HepG2 (cell line): ENCODE data around the gene LSM10. TPM values are rescaled to one million over a fixed set of nuclear protein-coding genes. Genes with fewer than 3 reads are reported as not detected.

Experiments used
- NR2F6 ChIP-seq, 2 experiments: IDR thresholded peaks; 2 replicates each; pipeline ENCODE4 v1.6.1; 2016; ENCODE audit warnings: antibody characterized with exemption in 1 of 2, mild to moderate bottlenecking in 1 of 2
- NRL ChIP-seq: sonication (generic); formaldehyde crosslinking; IDR thresholded peaks from 2 replicates; pipeline ENCODE4 v1.5.0; 2020; ENCODE audit warnings: missing genetic modification reagents, mild to moderate bottlenecking, moderate library complexity, borderline replicate concordance
- SNRNP70 ChIP-seq: fragments of 200-400 bp; formaldehyde crosslinking; IDR thresholded peaks from 2 replicates; pipeline ENCODE4 v1.6.1; 2017; ENCODE audit warnings: mild to moderate bottlenecking, low read depth, low read length, moderate library complexity
- YEATS4 ChIP-seq: sonication (generic); formaldehyde crosslinking; IDR thresholded peaks from 2 replicates; pipeline ENCODE4 v1.4.0; 2020; ENCODE audit warnings: missing genetic modification reagents, borderline replicate concordance
- ZBTB20 ChIP-seq: sonication (generic); formaldehyde crosslinking; IDR thresholded peaks from 2 replicates; pipeline ENCODE4 v1.8.1; 2023; ENCODE audit warnings: missing genetic modification reagents, low read depth, mild to moderate bottlenecking, borderline replicate concordance
- ZNF256 ChIP-seq: sonication (generic); formaldehyde crosslinking; conservative IDR thresholded peaks from 2 replicates; pipeline ENCODE4 v1.4.0; 2020; ENCODE audit warnings: missing genetic modification reagents
- ZNF496 ChIP-seq: sonication (generic); formaldehyde crosslinking; IDR thresholded peaks from 2 replicates; pipeline ENCODE4 v1.8.1; 2023; ENCODE audit warnings: mild to moderate bottlenecking, moderate library complexity, missing genetic modification reagents; ENCODE audit not compliant: insufficient replicate concordance
- ZNF678 ChIP-seq: sonication (generic); formaldehyde crosslinking; IDR thresholded peaks from 2 replicates; pipeline ENCODE4 v1.4.0; 2020; ENCODE audit warnings: mild to moderate bottlenecking, missing genetic modification reagents
- polyA plus RNA-seq, 8 experiments: library from polyadenylated mRNA; depleted of rRNA in 3 of 8; stranded (reverse) in 7 of 8; unstranded in 1 of 8; fragments of >200 nt; fragmentation: Illumina TruSeq in 4 of 8; extraction: Trizol in 4 of 8; gene quantifications; 2 replicates each; pipeline versions ENCODE4 v1.2.1 to v1.2.3, GENCODE V29; 2011 to 2016; ENCODE audit warnings: low read depth in 4 of 8, missing spikeins in 1 of 8, mixed read lengths in 1 of 8; ENCODE audit not compliant: insufficient read depth in 1 of 8
- total RNA-seq, 5 experiments: library from RNA; depleted of rRNA; stranded (reverse); fragments of >200 nt; fragmentation: Illumina TruSeq; extraction: Trizol; gene quantifications; 2 replicates each; pipeline ENCODE4 v1.2.3, GENCODE V29; 2016; ENCODE audit warnings: low read depth in 1 of 5
- TF ChIP-seq, protein P1 (sequence below): sonication (generic); formaldehyde crosslinking; IDR thresholded peaks from 2 replicates; pipeline ENCODE4 v1.5.0; 2020; ENCODE audit warnings: missing genetic modification reagents, mild to moderate bottlenecking, borderline replicate concordance
- TF ChIP-seq, protein P2 (sequence below): sonication (generic); formaldehyde crosslinking; IDR thresholded peaks from 2 replicates; pipeline ENCODE4 v1.4.0; 2020; ENCODE audit warnings: missing genetic modification reagents
- TF ChIP-seq, protein P3 (sequence below): sonication (generic); formaldehyde crosslinking; IDR thresholded peaks from 2 replicates; pipeline ENCODE4 v1.8.0; 2022; ENCODE audit warnings: mild to moderate bottlenecking, missing genetic modification reagents, moderate library complexity
- TF ChIP-seq, protein P4 (sequence below): sonication (generic); formaldehyde crosslinking; IDR thresholded peaks from 2 replicates; pipeline ENCODE4 v1.5.0; 2020; ENCODE audit warnings: mild to moderate bottlenecking, missing genetic modification reagents, borderline replicate concordance

The LSM10 gene
- total and polyA plus RNA-seq, 2 of the 13 experiments (the other 11 are each of a cell fraction or from before 2014, with no cell fraction given), result 14.0 to 52.0 TPM

DNA sequence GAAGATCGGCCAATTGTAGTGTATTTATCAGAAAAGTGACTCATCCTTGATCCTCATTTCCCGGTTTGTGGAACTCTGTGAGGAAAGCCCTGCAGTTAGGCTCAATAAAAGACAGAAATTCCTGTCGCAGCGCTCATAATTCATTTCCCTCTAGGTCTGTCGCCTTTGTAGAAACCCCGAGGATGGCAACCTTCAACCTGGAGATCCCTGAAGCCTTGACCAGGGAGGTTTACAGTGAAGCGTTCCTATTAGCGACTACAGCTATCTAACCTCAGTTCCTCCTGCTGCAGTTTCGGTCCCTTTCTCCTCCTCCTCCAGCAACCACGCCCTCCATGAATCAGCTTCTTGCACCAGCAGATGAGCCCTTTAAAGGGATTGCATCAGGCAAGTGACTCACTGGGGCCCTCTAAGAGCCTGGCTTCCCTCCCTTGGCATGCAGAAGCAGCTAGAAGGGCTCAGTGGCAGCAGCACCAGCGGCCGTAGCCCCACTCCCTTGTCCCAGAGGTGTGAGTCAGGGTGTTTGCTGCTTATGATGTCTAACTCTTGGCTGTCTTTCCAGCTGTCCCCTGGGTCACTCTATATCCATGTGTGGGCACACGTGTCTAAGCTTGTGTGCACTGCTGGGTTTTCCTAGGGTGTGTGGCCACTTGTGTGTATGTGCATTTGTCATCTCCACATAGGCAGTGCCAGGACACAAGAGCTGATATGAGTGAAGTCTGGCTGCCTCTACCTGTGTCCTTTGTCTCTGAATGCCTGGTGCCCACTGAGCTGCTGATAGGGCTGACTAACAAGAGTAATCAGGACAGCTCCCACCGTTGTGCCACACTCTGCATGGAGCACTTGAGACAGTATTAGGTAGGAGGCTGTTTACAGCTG lies 11.2 kb downstream of the LSM10 start (continued):
- TF ChIP-seq ZNF496 (CRISPR knock-in tag) (no peak), ZNF256 (CRISPR knock-in tag) (no peak), YEATS4 (CRISPR knock-in tag) (peak; percentile 87), ZBTB20 (0 out of 2 replicates have a peak, but pooled peaks have one; percentile 55), ZNF678 (CRISPR knock-in tag) (no peak), SNRNP70 (no peak), NRL (CRISPR knock-in tag) (peak; percentile 80; the same call in 1 of the 2 replicates), NR2F6 (IDR thresholded peaks at IDR 0.05) (no peak), NR2F6 (CRISPR knock-in tag; IDR thresholded peaks at IDR 0.05) (no peak)
- TF ChIP-seq, protein P1, sequence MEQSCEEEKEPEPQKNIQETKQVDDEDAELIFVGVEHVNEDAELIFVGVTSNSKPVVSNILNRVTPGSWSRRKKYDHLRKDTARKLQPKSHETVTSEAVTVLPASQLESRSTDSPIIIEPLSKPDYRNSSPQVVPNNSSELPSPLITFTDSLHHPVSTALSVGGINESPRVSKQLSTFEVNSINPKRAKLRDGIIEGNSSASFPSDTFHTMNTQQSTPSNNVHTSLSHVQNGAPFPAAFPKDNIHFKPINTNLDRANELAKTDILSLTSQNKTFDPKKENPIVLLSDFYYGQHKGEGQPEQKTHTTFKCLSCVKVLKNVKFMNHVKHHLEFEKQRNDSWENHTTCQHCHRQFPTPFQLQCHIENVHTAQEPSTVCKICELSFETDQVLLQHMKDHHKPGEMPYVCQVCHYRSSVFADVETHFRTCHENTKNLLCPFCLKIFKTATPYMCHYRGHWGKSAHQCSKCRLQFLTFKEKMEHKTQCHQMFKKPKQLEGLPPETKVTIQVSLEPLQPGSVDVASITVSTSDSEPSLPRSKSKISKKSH, result 0 out of 2 replicates have a peak, but pooled peaks have one; percentile 58
- TF ChIP-seq, protein P2, sequence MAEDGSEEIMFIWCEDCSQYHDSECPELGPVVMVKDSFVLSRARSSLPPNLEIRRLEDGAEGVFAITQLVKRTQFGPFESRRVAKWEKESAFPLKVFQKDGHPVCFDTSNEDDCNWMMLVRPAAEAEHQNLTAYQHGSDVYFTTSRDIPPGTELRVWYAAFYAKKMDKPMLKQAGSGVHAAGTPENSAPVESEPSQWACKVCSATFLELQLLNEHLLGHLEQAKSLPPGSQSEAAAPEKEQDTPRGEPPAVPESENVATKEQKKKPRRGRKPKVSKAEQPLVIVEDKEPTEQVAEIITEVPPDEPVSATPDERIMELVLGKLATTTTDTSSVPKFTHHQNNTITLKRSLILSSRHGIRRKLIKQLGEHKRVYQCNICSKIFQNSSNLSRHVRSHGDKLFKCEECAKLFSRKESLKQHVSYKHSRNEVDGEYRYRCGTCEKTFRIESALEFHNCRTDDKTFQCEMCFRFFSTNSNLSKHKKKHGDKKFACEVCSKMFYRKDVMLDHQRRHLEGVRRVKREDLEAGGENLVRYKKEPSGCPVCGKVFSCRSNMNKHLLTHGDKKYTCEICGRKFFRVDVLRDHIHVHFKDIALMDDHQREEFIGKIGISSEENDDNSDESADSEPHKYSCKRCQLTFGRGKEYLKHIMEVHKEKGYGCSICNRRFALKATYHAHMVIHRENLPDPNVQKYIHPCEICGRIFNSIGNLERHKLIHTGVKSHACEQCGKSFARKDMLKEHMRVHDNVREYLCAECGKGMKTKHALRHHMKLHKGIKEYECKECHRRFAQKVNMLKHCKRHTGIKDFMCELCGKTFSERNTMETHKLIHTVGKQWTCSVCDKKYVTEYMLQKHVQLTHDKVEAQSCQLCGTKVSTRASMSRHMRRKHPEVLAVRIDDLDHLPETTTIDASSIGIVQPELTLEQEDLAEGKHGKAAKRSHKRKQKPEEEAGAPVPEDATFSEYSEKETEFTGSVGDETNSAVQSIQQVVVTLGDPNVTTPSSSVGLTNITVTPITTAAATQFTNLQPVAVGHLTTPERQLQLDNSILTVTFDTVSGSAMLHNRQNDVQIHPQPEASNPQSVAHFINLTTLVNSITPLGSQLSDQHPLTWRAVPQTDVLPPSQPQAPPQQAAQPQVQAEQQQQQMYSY (CRISPR knock-in tag), result no peak
- TF ChIP-seq, protein P3, sequence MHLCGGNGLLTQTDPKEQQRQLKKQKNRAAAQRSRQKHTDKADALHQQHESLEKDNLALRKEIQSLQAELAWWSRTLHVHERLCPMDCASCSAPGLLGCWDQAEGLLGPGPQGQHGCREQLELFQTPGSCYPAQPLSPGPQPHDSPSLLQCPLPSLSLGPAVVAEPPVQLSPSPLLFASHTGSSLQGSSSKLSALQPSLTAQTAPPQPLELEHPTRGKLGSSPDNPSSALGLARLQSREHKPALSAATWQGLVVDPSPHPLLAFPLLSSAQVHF (CRISPR knock-in tag), result no peak
- TF ChIP-seq, protein P4, sequence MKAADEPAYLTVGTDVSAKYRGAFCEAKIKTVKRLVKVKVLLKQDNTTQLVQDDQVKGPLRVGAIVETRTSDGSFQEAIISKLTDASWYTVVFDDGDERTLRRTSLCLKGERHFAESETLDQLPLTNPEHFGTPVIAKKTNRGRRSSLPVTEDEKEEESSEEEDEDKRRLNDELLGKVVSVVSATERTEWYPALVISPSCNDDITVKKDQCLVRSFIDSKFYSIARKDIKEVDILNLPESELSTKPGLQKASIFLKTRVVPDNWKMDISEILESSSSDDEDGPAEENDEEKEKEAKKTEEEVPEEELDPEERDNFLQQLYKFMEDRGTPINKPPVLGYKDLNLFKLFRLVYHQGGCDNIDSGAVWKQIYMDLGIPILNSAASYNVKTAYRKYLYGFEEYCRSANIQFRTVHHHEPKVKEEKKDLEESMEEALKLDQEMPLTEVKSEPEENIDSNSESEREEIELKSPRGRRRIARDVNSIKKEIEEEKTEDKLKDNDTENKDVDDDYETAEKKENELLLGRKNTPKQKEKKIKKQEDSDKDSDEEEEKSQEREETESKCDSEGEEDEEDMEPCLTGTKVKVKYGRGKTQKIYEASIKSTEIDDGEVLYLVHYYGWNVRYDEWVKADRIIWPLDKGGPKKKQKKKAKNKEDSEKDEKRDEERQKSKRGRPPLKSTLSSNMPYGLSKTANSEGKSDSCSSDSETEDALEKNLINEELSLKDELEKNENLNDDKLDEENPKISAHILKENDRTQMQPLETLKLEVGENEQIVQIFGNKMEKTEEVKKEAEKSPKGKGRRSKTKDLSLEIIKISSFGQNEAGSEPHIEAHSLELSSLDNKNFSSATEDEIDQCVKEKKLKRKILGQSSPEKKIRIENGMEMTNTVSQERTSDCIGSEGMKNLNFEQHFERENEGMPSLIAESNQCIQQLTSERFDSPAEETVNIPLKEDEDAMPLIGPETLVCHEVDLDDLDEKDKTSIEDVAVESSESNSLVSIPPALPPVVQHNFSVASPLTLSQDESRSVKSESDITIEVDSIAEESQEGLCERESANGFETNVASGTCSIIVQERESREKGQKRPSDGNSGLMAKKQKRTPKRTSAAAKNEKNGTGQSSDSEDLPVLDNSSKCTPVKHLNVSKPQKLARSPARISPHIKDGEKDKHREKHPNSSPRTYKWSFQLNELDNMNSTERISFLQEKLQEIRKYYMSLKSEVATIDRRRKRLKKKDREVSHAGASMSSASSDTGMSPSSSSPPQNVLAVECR (CRISPR knock-in tag), result peak; percentile 81
